Inflammatory macrophage (primary cell): ENCODE results near the gene ANKRD20A1.
"Not testable (repeated sequence)": the region's sequence is repeated elsewhere in the genome, so short reads cannot be mapped to it uniquely, and the experiment has no call there.

Source experiments
- DNase-seq, 2 donors: peaks; one replicate each; pipeline ENCODE4 v3.0.0-alpha.2; 2020 to 2022
- total RNA-seq, 18 experiments: gene quantifications; one replicate each; lab custom pipeline; 2026; ENCODE audit warnings: mixed read lengths in 6 of 18, inconsistent platforms in 2 of 18; lab: John Stamatoyannopoulos, UW

ANKRD20A1 gene
- 0 to 0.62 (median 0.21) reads per million in 18 experiments for total RNA-seq

GRCh38 chr9:67858871-67859270 is at the start of gene ANKRD20A1:
ANKRD20A1 (plus strand) TSS chr9:67858931; CDS start chr9:67859427, 496 bp downstream.
- DNase-seq, result not testable (repeated sequence)

- not testable (repeated sequence) for DNase-seq
These were observed 26.6 kb upstream of the ANKRD20A1 start for GRCh38 chr9:67832088-67832487.
